ENCODE results near the gene CBLN3.
"Not testable (repeated sequence)": the region's sequence is repeated elsewhere in the genome, so short reads cannot be mapped to it uniquely, and the experiment has no call there.

CBLN3 gene

DNA sequence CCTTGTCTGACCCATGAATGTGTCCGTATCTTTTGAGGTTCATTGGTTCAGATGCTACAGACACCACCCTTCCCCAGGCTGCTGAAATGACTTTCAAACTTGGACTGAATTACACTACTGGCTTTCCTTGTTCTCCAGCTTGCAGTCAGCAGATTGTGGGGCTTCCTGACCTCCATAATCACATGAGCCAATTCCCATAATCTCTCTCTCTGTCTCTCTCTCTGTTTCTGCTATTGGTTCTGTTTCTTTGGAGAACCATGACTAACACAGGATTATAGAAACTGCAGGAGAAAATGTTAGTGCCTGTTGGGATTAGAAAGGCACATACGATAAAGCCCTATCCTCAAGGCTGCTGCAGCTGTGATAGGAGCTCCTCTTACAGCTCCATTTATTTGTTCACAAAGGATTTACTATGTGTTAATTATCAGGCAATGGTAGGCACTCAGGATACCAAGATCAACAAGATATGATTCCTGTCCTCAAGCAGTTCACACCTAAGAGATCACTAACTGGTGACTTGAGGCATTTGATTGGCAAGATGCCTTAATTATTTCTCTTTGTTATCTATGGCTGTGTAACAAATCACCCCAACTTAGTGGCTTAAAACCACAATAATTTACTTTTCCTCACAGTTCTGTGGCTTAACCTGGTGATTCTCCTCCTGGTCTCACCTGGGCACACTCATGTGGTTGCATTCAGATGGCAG lies 40.8 kb downstream of the CBLN3 start:
- in situ Hi-C loops (cut with HindIII; ENCODE audit: low pct_unique_long_range_greater_than_20kb, low sequenced_read_pairs), result no loop called here
- DNase-seq (ENCODE audit: low read depth in 1 of 2, low spot score in 1 of 2), result no peak
- TF ChIP-seq JUND (IDR thresholded peaks at IDR 0.05; ENCODE audit: low read depth), result no peak

DNA sequence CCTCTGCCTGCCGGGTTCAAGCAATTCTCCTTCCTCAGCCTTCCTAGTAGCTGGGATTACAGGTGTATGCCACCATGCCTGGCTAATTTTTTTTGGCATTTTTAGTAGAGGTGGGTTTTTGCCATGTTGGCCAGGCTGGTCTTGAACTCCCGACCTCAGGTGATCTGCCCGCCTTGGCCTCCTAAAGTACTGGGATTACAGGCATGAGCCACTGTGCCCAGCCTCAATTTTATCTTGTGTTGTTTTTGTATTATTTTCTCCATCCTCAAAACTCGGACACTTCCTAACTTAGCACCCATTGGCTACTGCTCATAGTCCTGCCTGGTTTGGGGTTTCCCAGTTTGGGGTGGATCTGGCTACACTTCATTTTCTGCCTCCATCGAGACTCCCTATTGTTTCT lies 41.9 kb downstream of the CBLN3 start:
- in situ Hi-C loops (cut with HindIII; ENCODE audit: low pct_unique_long_range_greater_than_20kb, low sequenced_read_pairs); DNase-seq (ENCODE audit: low read depth in 1 of 2, low spot score in 1 of 2): not testable (repeated sequence)

DNA sequence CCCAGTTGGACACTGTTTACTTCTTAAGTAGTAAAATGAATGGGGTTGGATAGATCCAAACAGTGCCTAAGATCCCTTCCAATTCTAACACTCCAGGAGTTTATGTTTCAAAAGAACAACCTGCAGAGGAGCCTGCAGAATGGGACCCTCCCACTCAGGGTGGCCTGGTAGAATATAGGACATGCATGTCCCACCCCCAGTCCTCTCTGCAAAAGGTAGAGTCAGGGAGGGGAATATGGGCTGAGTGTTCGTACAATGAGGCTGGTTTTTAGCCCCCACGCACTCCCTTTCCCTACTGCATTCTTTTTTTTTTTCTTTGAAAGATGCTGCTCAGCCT lies 42.5 kb downstream of the CBLN3 start:
- TF ChIP-seq JUND (IDR thresholded peaks at IDR 0.05; ENCODE audit: low read depth), result no peak
- in situ Hi-C loops (cut with HindIII; ENCODE audit: low pct_unique_long_range_greater_than_20kb, low sequenced_read_pairs), result no loop called here
- no peak for DNase-seq (ENCODE audit: low read depth in 1 of 2, low spot score in 1 of 2)

DNA sequence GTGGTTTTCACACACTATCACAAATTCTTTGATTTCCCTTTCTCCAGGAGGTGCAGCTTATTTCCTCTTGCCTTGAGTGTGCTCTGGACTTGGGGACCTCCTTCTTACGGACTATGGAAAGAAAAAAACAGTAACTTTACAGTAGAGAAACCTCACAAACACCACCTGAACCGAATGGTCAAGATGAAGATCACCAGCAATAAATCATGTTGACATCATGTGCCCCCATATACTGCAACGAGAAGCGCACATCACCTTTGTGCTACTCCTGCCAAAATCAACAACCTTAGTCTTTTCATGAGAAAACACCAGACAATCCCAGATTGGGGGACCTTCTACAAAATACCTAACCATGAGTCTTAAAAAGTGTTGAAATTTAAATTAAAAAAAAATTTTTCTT lies 43.9 kb downstream of the CBLN3 start:
- no peak for TF ChIP-seq JUND (IDR thresholded peaks at IDR 0.05; ENCODE audit: low read depth)
- in situ Hi-C loops (cut with HindIII; ENCODE audit: low pct_unique_long_range_greater_than_20kb, low sequenced_read_pairs), result no loop called here
- no peak for DNase-seq (ENCODE audit: low read depth in 1 of 2, low spot score in 1 of 2)

DNA sequence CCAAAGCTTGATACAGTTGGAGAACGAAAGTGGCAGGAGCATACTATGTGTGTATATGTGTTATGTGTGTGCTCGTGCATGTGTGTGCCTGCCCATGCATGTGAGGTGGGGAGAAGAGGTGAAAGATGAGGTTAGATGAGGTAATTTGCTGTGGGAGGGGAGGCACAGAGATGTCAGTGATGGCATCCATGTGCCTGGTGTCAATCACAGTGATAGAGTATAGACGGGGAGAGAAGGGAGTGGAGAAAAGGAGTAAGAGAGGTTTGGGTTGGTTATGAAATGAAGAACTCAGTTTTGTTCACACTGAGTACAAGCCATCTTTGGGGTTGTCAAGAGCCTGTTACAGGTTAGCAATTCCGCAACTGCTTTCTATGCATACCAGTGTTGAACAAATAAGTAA lies 45.3 kb downstream of the CBLN3 start:
- no peak for TF ChIP-seq JUND (IDR thresholded peaks at IDR 0.05; ENCODE audit: low read depth)
- no peak for DNase-seq (ENCODE audit: low read depth in 1 of 2, low spot score in 1 of 2)
- in situ Hi-C loops (cut with HindIII; ENCODE audit: low pct_unique_long_range_greater_than_20kb, low sequenced_read_pairs), result no loop called here

DNA sequence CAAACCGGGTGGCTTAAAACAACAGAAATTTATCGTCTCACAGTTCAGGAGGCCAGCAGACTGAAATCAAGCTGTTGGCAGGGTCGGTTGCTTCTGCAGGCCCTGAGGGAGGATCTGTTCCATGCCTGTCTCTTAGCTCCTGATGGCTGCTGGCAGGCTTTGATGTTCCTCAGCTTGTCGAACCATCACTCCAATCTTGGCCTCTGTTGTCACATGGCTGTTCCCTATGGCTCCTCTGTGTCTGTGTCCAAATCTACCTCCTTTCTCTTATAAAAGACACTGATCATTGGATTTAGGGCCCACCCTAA lies 47.5 kb downstream of the CBLN3 start:
- in situ Hi-C loops (cut with HindIII; ENCODE audit: low pct_unique_long_range_greater_than_20kb, low sequenced_read_pairs), result no loop called here
- TF ChIP-seq JUND (IDR thresholded peaks at IDR 0.05; ENCODE audit: low read depth), result no peak
- no peak for DNase-seq (ENCODE audit: low read depth in 1 of 2, low spot score in 1 of 2)

DNA sequence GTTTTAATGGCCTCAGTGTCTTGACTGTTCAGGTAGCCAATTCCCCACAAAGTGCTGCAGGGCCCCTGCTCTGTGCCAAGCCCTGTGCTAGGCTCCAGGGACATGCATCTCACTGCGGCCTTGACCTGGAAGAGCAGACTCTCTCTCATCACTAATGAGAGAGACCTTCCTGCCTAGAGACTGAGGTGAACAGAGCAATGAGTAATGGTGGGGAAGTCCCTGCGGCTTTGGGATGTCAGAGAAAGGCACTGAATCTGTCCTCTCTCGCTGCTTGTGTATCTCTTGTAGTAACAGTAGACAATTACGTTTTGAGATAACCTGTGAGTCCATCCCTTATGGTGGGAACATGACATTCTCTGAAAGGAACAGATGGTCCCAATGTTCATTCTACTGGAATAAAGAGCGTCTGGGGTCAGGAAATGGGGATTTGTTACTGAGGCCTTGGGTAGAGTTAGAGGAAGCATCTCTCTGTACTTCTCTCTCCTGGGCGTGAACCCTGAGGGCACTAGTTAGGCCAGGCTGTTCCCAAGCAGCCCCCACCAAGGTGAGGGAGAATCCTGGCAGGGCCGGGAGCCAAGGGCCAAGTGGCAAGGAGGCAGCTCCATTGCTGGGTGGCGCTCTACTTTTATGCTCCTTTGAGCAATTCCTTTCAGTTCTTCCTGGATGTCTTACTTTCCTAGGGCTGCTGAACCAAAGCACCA lies 48.0 kb downstream of the CBLN3 start:
- TF ChIP-seq JUND (IDR thresholded peaks at IDR 0.05; ENCODE audit: low read depth), result no peak
- no peak for DNase-seq (ENCODE audit: low read depth in 1 of 2, low spot score in 1 of 2)
- in situ Hi-C loops (cut with HindIII; ENCODE audit: low pct_unique_long_range_greater_than_20kb, low sequenced_read_pairs), result no loop called here

DNA sequence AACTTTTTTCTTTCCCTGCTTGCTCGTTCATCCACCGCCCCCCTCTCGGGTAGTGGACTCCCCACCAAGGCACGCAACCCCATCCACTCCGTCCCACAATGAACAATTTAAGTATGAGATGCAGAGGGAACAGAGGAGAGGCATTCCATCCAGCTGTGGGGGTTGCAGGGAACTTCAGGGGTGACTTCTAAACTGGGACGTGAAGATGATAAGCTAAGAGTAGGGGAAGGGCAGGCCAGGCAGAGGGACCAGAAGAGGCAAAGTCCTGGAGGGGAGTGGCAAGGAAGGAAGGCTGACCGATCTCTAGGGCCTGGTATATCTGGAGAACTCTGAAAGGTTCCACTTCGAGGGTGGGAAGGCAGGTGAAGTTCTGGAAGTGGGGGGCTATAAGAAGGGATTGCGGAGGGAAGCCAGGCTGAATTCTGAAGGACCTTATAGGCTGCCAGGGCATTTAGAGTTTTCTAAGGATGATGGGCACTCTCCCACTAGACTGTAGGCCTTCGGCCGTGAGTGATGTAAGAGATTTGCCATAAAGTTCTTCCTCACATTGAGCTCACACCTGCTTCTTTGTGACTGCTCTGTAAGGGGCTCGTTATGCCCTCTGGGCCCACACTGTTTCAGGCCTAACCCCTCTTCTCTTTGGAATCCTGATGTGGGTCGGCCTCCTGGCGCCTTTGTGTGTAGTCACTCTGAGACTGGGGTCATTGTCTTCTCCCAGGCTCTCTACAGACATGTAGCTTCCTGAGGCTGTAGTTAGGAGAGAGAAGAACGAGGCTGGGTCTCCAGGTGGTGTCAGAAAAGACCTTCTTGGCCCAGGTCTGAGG lies 49.3 kb downstream of the CBLN3 start:
- in situ Hi-C loops (cut with HindIII; ENCODE audit: low pct_unique_long_range_greater_than_20kb, low sequenced_read_pairs), result no loop called here
- DNase-seq (ENCODE audit: low read depth in 1 of 2, low spot score in 1 of 2), result no peak
- no peak for TF ChIP-seq JUND (IDR thresholded peaks at IDR 0.05; ENCODE audit: low read depth)

DNA sequence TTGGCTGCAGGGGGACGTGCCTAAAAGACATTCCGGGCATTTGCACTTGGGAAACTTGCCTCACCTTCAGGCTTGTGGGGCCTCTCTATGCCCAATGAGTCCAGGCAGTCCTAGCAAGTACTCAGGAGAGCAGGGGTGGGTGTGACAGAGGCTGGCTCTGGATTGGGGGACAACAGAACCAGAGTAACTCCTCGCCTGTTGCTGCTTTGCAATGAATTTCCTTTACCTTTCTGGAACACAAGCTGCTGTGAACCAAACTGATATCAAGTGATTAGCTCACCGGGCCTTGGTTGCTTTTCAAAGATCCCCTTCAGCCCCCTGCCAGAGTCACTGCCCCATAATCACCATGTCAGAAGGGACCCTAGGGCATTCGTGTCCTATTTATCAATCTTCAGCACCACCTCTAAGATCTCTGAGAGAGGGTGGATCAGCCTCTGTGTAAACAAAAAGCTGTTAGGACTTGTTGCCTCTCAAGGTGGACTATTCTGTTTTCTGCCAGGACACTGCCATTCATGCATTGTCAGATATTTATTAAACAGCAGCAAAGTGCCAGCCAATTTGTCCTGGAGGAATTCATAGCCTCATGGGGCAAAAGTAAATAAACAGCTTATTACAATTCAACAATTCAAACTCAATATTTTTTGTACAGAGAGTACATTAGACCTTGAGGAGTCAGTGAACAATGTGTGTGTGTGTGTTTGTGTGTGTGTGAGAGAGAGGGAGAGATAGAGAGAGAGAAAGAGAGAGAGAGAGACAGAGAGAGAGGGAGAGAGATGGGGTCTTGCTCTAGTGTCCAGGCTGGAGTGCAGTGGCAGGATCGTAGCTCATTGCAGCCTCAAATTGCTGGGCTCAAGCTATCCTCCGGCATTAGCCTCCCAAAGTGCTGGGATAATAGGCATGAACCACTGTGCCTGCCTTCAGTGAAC lies 50.2 kb downstream of the CBLN3 start:
- in situ Hi-C loops (cut with HindIII; ENCODE audit: low pct_unique_long_range_greater_than_20kb, low sequenced_read_pairs), result no loop called here
- no peak for TF ChIP-seq JUND (IDR thresholded peaks at IDR 0.05; ENCODE audit: low read depth)
- no peak for DNase-seq (ENCODE audit: low read depth in 1 of 2, low spot score in 1 of 2)

DNA sequence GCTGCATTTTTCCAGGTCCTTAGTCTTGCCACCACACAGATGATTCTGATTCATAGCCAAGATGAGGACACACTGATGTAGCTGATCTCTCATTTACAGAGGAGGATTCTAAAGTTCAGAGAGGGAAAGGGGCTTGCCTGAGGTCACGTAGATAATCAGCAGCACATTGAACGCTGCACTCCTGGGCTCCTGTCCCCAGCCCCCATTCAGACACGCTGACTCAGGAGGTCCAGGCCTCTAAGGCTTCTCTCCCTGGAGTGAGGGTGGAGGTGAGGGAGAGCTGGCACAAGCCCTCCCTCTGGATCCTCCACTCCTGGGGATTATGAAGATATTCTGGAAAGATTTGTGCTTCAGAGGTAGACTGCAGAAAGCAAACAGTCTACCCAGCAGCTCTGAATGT lies 51.1 kb downstream of the CBLN3 start:
- DNase-seq (ENCODE audit: low read depth in 1 of 2, low spot score in 1 of 2), result no peak
- TF ChIP-seq JUND (IDR thresholded peaks at IDR 0.05; ENCODE audit: low read depth), result no peak
- in situ Hi-C loops (cut with HindIII; ENCODE audit: low pct_unique_long_range_greater_than_20kb, low sequenced_read_pairs), result no loop called here

DNA sequence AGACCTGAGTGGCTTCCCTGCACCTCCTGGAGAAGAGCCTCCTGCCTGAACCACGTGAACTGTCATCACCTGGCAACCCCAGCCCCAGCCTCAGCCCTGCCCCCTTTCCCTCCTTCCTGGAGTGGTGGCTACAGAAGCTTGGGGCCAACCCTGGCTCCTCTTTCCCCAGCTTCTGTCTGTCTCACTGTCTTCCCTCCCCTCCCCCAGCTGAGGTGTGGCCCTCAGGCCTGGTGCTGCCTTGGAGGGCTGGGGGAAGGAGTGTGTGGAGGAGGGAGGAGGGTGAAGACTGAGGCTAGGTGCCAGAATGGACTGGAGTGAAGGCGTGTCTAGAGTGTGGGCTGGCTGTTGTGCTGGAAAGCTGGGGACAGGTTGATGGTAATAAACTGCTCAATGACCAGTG lies 51.8 kb downstream of the CBLN3 start:
- peak in 1 of 2 experiments; percentile 44 for DNase-seq (ENCODE audit: low read depth in 1 of 2, low spot score in 1 of 2)
- TF ChIP-seq JUND (IDR thresholded peaks at IDR 0.05; ENCODE audit: low read depth), result no peak
- in situ Hi-C loops (cut with HindIII; ENCODE audit: low pct_unique_long_range_greater_than_20kb, low sequenced_read_pairs), result no loop called here

DNA sequence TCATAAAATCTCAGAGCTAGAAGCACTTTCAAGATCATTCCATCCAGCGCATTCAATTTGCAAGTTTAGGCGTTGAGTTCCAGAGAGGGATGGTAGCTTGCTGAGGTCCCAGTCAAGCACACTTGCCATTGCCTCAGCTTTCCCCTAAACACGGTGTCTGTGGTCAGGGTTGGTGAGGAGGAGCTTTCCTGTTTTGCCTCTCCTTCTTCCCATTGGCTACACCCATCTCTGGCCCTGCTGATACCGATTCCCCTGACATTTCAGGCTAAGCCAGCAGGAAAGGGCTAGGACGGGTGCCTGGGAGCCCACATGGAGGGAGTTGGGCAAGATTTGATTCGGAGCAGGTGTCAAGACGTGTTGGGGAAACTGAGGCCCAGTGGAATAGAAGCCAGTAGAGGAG lies 52.3 kb downstream of the CBLN3 start:
- DNase-seq (ENCODE audit: low read depth in 1 of 2, low spot score in 1 of 2), result no peak
- TF ChIP-seq JUND (IDR thresholded peaks at IDR 0.05; ENCODE audit: low read depth), result no peak
- in situ Hi-C loops (cut with HindIII; ENCODE audit: low pct_unique_long_range_greater_than_20kb, low sequenced_read_pairs), result no loop called here
